ENCODE measurements around the gene KRTAP1-4. TPM values are rescaled to one million over a fixed set of nuclear protein-coding genes. Genes with fewer than 3 reads are reported as not detected.

The KRTAP1-4 gene
- total RNA-seq, 4 donors from 2014 or later = not detected

DNA sequence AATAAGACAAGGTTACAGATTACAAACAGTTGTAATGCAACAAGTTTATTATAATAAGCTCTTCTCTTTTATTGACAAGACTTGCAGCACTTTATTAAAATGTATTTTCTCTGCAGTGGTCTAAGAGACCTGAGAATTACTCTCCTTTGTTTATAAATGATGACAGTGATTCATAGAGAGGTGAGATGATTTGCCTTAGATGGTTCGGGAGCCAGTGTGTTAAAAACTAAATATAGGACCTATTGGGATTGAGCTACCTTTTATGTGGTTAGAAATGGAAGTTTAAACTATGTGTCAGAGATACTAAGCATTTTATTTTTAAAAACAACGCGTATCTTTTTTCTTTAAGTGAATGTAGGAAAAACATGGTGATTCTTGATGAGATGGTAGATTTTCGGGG, 33.2 kb downstream of the KRTAP1-4 start:
- no peaks in the 10 kb centered on the region for H3K9me3 ChIP-seq
- 87 to 90% methylated on average over 4 of the region's 4 CpGs for WGBS, 2 donors

GRCh38 chr17:40995116-40995515, 34.9 kb downstream of the KRTAP1-4 start:
- H3K27me3 ChIP-seq = peaks cover 0 to 8% of the 10 kb centered on the region in 2 donors
- no peak overlapping the region for H3K27ac ChIP-seq
- H3K9me3 ChIP-seq = no peaks in the 10 kb centered on the region
- WGBS, 2 donors = 70 to 83% methylated on average over 1 of the region's 1 CpG
- TF ChIP-seq EP300 (IDR thresholded peaks at IDR 0.05) (no peak), POLR2A (IDR thresholded peaks at IDR 0.05) (no peak)
- TF ChIP-seq, protein P1, sequence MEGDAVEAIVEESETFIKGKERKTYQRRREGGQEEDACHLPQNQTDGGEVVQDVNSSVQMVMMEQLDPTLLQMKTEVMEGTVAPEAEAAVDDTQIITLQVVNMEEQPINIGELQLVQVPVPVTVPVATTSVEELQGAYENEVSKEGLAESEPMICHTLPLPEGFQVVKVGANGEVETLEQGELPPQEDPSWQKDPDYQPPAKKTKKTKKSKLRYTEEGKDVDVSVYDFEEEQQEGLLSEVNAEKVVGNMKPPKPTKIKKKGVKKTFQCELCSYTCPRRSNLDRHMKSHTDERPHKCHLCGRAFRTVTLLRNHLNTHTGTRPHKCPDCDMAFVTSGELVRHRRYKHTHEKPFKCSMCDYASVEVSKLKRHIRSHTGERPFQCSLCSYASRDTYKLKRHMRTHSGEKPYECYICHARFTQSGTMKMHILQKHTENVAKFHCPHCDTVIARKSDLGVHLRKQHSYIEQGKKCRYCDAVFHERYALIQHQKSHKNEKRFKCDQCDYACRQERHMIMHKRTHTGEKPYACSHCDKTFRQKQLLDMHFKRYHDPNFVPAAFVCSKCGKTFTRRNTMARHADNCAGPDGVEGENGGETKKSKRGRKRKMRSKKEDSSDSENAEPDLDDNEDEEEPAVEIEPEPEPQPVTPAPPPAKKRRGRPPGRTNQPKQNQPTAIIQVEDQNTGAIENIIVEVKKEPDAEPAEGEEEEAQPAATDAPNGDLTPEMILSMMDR (IDR thresholded peaks at IDR 0.05) = no peak
- no peaks in the 10 kb centered on the region for H3K4me1 ChIP-seq
- no peak overlapping the region for H3K4me3 ChIP-seq
- DNase-seq (ENCODE audit: low spot score in 2 of 2) = no peak
- H3K36me3 ChIP-seq = no peaks in the 10 kb centered on the region

More for the DNA sequence above, 33.2 kb downstream of the KRTAP1-4 start:
- Histone ChIP-seq H3K36me3 (no peaks in the 10 kb centered on the region), H3K4me1 (no peaks in the 10 kb centered on the region), H3K4me3 (no peak overlapping the region), H3K27ac (no peak overlapping the region), H3K27me3 (peaks cover 0 to 8% of the 10 kb centered on the region in 2 donors)
- no peak for DNase-seq (ENCODE audit: low spot score in 2 of 2)
- TF ChIP-seq, protein P1 (IDR thresholded peaks at IDR 0.05) = no peak
- no peak for TF ChIP-seq POLR2A (IDR thresholded peaks at IDR 0.05)
- no peak for TF ChIP-seq EP300 (IDR thresholded peaks at IDR 0.05)

DNA sequence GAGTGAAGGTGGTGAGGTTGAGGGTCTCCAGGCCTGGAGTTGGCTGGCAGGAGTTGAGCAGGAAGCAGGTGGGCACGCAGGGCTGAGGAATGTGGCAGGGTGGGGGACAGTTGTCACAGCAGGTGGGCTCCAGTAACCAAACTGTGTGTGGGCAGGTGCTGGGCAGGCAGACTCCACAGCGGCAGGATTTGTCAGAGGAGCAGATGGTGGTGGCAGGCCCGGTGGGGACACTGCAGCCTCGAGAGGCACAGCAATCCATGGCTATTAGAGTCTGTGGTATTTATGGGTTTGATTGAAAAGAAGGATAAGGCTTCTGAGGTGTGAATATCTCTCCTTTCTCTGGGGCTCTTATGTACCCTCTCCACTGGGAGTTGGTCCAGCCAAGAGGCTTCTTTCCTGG, 36.2 kb downstream of the KRTAP1-4 start, which contains the start of gene KRTAP3-3:
Gene KRTAP3-3 (minus strand): TSS at position 326 of the 400 bp plus-strand sequence. CDS start 67 bp downstream, at position 259.
- Histone ChIP-seq H3K27ac (no peak within 1 kb of the TSS), H3K4me1 (no peaks in the 10 kb centered on the region), H3K4me3 (no peak within 1 kb of the TSS), H3K27me3 (peaks cover 0 to 8% of the 10 kb centered on the region in 2 donors), H3K9me3 (no peaks in the 10 kb centered on the region), H3K36me3 (no peaks in the 10 kb centered on the region)
- TF ChIP-seq, protein P1 (IDR thresholded peaks at IDR 0.05) = no peak
- TF ChIP-seq POLR2A (IDR thresholded peaks at IDR 0.05) (no peak), EP300 (IDR thresholded peaks at IDR 0.05) (no peak)
- DNase-seq (ENCODE audit: low spot score in 2 of 2) = no peak
- WGBS, 2 donors = 27 to 30% methylated on average over 4 of the region's 4 CpGs

- Histone ChIP-seq H3K27ac (no peak overlapping the region), H3K27me3 (peaks cover 0 to 8% of the 10 kb centered on the region in 2 donors), H3K9me3 (no peaks in the 10 kb centered on the region), H3K36me3 (no peaks in the 10 kb centered on the region), H3K4me1 (no peaks in the 10 kb centered on the region), H3K4me3 (no peak overlapping the region)
- DNase-seq (ENCODE audit: low spot score in 2 of 2) = no peak
- TF ChIP-seq POLR2A (IDR thresholded peaks at IDR 0.05) (no peak), EP300 (IDR thresholded peaks at IDR 0.05) (no peak)
- TF ChIP-seq, protein P1 (IDR thresholded peaks at IDR 0.05) = no peak
- WGBS, 2 donors = 92 to 96% methylated on average over 2 of the region's 2 CpGs
Measured at GRCh38 chr17:40993084-40993483, 36.9 kb downstream of the KRTAP1-4 start.

- DNase-seq (ENCODE audit: low spot score in 2 of 2) = no peak
- Histone ChIP-seq H3K27me3 (peaks cover 0 to 8% of the 10 kb centered on the region in 2 donors), H3K4me1 (no peaks in the 10 kb centered on the region), H3K4me3 (no peak overlapping the region), H3K9me3 (no peaks in the 10 kb centered on the region), H3K36me3 (no peaks in the 10 kb centered on the region), H3K27ac (no peak overlapping the region)
- whole genome bisulfite sequencing, 2 donors = 59 to 63% methylated on average over 3 of the region's 3 CpGs
- no peak for TF ChIP-seq POLR2A (IDR thresholded peaks at IDR 0.05)
- TF ChIP-seq, protein P1 (IDR thresholded peaks at IDR 0.05) = no peak
- no peak for TF ChIP-seq EP300 (IDR thresholded peaks at IDR 0.05)
Measured at GRCh38 chr17:40992666-40993065, 37.3 kb downstream of the KRTAP1-4 start.
